Measurements from ENCODE around the gene ITM2C.

ITM2C gene

DNA sequence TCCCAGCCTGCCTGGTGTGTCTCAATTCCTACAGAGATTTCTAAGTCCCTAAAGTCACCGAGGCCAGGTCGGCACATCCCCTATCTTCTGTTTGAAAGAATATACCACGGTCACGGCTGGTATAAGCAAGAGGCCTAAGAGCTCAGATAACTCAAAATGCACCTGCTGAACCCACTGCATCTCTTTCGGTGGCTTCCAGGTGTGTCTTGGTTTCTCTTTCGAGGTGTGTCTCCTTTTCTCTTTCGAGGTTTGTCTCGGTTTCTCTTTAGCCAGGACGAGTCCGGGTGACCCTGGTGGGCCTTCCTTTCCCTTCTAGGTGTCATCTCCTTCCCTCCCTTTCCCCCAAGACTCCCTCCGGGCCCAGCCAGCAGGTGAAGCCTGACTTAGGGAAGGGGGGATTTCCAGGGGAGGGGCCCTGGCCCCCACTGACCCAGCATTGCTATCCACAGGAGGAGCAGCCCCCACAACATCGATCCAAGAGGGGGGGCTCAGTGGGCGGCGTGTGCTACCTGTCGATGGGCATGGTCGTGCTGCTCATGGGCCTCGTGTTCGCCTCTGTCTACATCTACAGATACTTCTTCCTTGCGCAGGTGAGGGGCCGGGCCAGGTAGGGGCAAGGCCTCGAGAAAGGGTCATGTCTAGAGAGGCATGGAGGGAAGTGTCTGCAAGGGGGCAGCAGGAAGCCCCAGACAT lies 8.4 kb downstream of the ITM2C start:
- FAIRE-seq (no peak), DNase-seq (ENCODE audit: insufficient read length, low spot score) (no peak)
- no peak for TF ChIP-seq CTCF (IDR thresholded peaks at IDR 0.05; ENCODE audit: insufficient read depth, missing control alignments)

- no peak for DNase-seq (ENCODE audit: insufficient read length, low spot score)
These were observed 9.1 kb downstream of the ITM2C start for GRCh38 chr2:230873661-230874401.

GRCh38 chr2:230874456-230874855 lies 9.7 kb downstream of the ITM2C start:
- TF ChIP-seq CTCF (IDR thresholded peaks at IDR 0.05; ENCODE audit: insufficient read depth, missing control alignments): no peak
- DNase-seq (ENCODE audit: insufficient read length, low spot score) (no peak), FAIRE-seq (no peak)

More at GRCh38 chr2:230873661-230874401, 9.1 kb downstream of the ITM2C start:
- no peak for TF ChIP-seq CTCF (IDR thresholded peaks at IDR 0.05; ENCODE audit: insufficient read depth, missing control alignments)
- no peak for FAIRE-seq

DNA sequence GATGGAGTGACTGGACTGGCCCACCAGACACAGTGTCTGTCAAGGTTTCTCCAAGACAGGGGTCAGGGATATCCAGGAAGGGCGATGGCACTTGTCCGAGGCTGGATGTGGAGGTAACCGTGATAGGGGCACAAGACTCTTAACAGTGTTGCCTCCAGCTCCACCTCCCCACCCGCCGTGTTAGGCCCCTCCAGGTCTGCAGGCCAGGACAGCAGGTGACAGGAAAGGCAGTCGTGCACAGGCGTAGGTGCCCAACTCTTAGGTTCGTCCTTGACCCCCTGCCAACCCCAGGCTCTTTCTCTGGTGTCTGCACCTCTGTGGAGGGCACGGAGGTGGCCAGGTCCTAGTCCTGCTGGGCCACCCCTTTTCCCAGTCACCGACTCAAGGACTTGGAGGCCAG lies 10.1 kb downstream of the ITM2C start:
- DNase-seq (ENCODE audit: insufficient read length, low spot score): no peak
- no peak for TF ChIP-seq CTCF (IDR thresholded peaks at IDR 0.05; ENCODE audit: insufficient read depth, missing control alignments)
- FAIRE-seq: no peak

DNA sequence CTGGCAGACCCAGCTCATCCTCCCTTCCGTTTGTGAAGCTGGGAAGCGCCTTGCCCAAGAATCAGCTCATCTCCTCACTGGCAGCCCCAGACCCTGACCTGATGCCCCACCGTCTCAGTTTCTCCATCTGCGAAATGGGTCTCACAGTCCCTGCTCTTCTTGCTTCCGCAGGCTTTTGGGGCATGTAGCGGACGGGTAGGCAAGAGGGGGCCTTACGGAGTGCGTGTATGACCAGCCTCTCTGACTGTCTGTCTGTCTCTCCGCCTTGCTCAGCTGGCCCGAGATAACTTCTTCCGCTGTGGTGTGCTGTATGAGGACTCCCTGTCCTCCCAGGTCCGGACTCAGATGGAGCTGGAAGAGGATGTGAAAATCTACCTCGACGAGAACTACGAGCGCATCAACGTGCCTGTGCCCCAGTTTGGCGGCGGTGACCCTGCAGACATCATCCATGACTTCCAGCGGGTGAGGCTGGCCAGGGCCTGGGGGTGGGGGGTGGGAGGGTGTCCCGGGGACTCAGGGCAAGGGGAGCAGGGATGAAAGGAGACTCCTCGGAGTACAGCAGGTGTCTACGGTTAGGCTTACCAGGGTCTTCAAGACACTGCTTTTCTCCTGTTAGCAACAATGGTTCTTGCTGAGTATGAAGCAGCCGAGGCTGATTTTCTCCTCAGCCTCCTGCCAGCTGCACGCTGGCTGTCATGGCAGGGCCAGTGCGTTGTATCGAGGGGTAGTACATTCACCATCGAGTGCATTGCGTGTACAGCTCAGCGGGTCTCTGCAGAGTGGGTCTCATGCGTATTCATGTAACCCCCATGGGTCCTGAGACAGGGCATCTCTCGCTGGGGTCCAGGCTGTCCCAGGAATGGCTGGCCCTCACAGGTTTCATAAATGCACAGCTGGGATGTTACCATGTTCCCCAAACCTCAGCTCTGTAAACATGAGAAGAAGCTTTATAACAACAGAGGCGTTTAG lies 10.9 kb downstream of the ITM2C start:
- DNase-seq (ENCODE audit: insufficient read length, low spot score) (no peak), FAIRE-seq (no peak)
- TF ChIP-seq CTCF (IDR thresholded peaks at IDR 0.05; ENCODE audit: insufficient read depth, missing control alignments): no peak

DNA sequence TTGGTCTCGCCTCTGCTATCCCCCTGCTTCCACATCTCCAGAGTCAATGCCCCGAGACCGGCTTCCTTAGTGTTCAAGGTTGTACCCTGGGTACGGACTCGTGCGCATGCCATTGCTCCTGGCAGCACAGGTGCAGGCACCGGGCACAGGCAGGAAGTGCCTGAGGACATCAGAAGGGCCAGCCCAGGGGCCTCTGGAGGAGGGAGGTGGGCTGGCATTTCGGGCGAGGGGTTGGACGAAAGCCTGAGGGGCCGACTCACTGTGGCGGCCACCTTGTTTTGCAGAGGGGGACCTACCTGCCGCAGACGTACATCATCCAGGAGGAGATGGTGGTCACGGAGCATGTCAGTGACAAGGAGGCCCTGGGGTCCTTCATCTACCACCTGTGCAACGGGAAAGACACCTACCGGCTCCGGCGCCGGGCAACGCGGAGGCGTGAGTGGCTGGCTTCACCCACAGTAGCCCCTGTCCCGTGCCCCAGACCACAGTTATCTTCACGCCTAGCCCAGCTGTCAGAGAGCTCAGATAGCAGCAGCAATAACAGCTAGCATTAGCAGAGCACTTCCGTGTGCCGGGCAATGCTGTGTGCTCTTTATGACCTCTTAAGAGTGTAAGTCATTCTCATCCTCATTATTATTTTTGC lies 12.5 kb downstream of the ITM2C start:
- TF ChIP-seq CTCF (IDR thresholded peaks at IDR 0.05; ENCODE audit: insufficient read depth, missing control alignments): no peak
- no peak for DNase-seq (ENCODE audit: insufficient read length, low spot score)
- FAIRE-seq: no peak

Data from D721Med (cell line).